GM19455 (cell line): ENCODE data around the gene ZNF304.
A peak's percentile ranks its signal among the peaks of the same experiment; 100 is the strongest.
"Not testable (repeated sequence)": the region's sequence is repeated elsewhere in the genome, so short reads cannot be mapped to it uniquely, and the experiment has no call there.

Experiments
- ATAC-seq: cut with Tn5 transposase; IDR thresholded peaks from one replicate; pipeline ENCODE4 v1.9.1; 2021; ENCODE audit not compliant: unreplicated experiment

The ZNF304 gene

GRCh38 chr19:57359300-57359699, 8.2 kb downstream of the ZNF304 start:
- no peak for ATAC-seq

DNA sequence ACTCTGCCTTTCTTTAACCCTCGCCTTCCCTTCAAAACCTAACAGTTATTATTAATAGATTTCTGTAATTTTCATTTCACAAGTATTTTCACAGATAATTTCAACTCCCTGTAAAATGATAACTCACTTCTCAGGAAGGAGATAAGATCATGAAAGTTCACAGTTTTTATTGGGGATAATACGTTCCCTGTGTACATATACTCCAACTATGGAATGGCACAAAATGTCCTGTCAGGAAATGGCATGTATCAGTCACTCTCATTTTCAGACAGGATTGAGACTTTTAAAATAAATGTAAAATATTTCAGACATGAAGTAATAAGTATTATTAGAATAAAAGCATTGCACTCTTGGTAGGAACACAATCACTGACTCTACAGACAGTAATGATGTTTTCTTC, 11.3 kb downstream of the ZNF304 start:
- ATAC-seq, result no peak

DNA sequence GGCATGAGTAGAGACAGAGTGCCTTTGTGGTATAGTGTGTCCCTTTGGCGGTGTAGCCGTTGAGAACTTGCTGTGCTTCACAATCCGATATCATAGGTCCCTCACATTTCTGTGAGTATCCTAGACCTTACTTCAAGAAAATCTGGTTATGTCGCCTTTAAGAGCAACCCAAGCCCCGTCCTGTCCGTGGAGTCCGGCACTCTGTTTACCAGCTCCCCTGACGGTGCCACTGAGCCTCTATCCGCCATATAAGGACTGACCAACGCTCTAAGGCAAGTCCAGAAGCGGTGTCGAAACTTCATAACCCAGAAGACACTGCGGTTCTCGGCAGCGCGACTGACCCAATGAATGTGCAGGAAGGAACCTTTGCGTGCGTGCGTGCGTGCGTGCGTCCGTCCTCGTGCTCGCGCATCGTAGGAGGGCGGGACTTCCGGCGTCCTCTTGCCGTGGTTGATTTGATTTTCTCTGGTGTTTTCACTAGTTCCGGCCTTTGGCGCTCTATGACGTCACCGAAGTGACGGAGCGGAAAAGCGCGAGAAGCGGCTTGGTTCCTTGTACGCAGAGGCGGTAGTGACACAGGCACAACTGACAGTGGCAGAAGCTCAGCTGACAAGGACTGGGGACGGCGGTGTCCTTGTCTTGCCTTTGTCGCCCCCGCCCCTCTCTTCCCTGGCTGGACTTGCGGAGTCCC, 12.1 kb downstream of the ZNF304 start, which contains the start of the genes TRAPPC2B and ZNF547:
TRAPPC2B (plus strand) TSS at position 555 of the 691 bp plus-strand sequence. CDS start 1,283 bp downstream, outside the sequence.
ZNF547 (plus strand) TSS at position 555 of the 691 bp plus-strand sequence. CDS start 5,005 bp downstream, outside the sequence.
- ATAC-seq, result peak; percentile 91

GRCh38 chr19:57363688-57364181, 12.7 kb downstream of the ZNF304 start:
- peak; percentile 5 for ATAC-seq

DNA sequence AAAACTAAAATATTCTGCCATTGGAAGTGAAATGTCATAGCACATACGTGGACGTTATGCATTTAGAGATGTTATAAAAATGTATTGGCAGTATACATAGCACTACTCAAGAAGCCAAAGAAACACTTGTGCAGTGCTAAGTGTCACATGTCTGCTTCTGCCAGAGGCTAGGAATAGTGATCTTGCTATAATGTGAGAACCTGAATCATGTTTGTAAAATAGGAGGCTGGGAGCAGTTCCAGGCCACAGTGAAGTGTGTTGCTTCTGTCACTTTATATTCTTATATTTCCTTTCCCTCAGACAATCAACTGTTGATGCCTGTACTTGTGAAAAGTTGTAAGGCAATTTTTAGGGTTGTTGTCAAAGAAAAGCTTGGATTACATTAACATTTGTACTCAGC, 15.7 kb downstream of the ZNF304 start:
- no peak for ATAC-seq

- no peak for ATAC-seq
Measured at GRCh38 chr19:57374179-57374578, 23.1 kb downstream of the ZNF304 start.

- not testable (repeated sequence) for ATAC-seq
Measured at GRCh38 chr19:57374647-57375046, 23.6 kb downstream of the ZNF304 start.

DNA sequence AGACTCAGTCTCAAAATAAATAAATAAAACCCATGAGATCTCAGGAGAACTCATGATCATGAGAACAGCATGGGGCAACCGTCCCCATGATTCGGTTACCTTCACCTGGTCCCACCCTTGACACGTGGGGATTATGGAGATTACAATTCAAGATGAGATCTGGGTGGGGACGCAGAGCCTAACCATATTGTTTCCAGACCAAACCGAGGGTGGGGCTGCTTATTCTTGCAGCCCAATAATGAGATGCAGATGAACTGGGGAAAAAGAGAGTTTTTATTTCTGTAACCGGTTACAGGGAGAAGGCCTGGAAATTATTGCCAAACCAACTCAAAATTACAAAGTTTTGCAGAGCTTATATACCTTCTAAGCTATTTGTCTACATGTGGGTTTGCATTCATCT, 25.1 kb downstream of the ZNF304 start:
- no peak for ATAC-seq

DNA sequence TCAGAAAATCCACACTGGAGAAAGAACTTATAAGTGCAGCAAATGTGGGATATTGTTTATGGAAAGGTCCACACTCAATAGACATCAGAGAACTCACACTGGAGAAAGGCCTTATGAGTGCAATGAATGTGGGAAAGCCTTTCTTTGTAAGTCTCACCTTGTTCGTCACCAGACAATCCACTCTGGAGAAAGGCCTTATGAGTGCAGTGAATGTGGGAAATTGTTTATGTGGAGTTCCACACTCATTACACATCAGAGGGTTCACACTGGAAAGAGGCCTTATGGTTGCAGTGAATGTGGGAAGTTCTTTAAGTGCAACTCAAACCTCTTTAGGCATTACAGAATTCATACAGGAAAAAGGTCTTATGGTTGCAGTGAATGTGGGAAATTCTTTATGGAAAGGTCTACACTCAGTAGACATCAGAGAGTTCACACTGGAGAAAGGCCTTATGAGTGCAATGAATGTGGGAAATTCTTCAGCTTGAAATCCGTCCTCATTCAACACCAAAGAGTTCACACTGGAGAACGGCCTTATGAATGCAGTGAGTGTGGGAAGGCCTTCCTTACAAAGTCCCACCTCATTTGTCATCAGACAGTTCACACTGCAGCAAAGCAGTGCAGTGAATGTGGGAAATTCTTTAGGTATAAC, 26.6 kb downstream of the ZNF304 start:
- no peak for ATAC-seq

DNA sequence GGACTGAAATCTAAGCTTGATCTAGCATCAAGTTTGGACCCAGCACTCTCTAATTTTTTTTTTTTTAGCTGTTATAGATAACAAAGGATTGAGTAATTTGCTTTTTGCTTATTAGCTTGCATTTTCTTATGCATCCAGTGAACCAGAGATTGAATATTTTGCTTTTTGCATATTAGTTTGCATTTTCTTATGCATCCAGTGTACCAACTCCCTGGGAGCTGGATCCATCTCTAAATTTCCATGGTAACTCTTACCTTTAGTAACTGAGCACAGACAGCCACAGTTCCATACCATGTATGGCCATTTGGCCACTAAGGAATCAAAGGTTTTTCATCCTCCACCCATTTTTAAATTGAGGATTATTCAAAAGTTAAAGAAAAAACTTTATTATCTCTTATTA, 29.9 kb downstream of the ZNF304 start:
- no peak for ATAC-seq

DNA sequence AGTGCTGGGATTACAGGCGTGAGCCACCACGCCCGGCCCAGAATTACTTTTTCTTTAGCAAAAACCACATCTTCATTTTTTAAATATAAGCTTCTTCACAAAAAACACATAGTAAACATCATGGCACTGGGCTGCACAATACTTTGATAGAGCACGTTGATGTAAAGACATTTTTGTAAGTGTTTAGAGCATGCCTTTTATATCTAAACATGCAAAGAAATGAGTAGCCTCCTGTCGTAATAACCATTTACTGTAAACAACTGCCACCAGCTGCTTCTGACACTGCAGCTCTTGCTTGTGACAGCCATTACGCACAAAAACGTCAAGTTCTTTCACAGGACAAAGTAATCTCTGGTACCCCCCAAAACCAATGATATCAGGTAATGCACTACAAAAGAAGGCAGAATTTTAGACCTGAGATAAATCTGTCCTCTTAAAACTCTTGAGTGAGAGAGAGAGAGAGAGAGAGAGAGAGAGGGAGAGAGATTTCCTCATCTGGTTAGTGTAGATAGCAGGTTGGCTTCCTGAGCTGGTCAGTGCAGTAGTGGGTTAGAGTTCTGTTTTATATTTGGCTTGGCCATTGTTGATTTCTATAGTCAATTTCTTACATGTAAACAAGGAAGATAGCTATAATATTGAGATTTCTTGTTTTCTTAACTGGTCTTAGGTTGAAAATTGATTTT, 31.9 kb downstream of the ZNF304 start:
- ATAC-seq, result no peak

- no peak for ATAC-seq
Measured at GRCh38 chr19:57389194-57389729, 38.2 kb downstream of the ZNF304 start.

- peak; percentile 97 for ATAC-seq
Measured at GRCh38 chr19:57389730-57390598, 38.9 kb downstream of the ZNF304 start, which contains the start of gene ZNF548. ZNF548 (plus strand) TSS chr19:57389854; CDS start chr19:57390100, 246 bp downstream.

DNA sequence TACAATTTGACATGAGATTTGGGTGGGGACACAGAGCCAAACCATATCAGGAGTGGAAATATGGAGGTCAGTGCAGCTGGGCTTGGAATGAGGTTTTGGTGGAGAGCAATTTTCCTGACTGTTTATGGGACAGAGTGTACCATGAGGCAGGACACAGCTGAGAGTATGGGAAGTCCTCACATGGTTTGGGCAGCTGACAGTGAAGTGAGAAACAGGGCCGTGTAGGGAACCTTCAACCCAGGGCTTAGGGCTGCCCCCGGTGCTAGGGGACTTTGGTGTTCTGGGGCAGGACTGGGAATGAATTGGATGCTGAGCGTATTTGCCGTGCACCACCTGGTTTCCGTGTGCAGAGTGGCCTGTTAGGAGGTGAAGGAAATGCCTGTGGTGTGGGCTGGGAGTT, 44.6 kb downstream of the ZNF304 start:
- ATAC-seq, result no peak

DNA sequence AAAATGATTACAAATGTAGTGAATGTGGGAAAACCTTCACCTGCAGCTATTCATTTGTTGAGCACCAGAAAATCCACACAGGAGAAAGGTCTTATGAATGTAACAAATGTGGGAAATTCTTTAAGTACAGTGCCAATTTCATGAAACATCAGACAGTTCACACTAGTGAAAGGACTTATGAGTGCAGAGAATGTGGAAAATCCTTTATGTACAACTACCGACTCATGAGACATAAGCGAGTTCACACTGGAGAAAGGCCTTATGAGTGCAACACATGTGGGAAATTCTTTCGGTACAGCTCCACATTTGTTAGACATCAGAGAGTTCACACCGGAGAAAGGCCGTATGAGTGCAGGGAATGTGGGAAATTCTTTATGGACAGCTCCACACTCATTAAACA, 47.8 kb downstream of the ZNF304 start:
- ATAC-seq, result no peak

- ATAC-seq, result no peak
Measured at GRCh38 chr19:57403737-57404563, 52.9 kb downstream of the ZNF304 start.

DNA sequence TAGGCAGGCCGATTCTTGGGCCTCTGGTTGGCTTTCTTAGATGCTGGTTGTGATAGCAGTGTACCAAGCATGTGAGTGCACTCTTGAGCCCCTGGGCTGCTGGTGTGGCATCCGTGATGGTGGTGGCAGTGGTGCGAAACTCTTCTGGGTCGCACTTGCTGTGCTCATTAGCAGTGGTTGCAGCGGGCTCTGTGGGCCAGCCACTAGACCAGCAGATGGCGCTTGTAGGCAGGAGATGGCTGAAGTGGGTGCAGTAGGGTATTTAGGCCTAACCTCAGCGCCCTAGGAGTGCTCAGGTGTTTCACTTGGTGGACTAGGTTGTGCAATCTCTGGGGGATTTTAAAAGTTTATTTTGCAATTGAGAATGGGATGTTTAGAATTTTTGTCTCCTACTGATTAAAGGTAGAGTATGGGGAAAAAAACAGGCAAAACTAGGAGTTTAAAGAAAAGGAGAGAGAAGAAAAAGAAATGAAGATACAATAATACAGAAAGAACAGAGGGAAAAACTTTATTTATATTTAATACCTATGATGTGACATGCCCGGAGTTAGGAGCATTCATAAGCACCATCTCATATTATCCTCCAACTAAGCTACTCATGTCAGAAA, 55.5 kb downstream of the ZNF304 start:
- ATAC-seq, result no peak
